HepG2 (cell line): Measurements from ENCODE around the gene MT1G.

ENCODE experiments used
- MAFF ChIP-seq: IDR thresholded peaks from 2 replicates; pipeline ENCODE4 v1.6.1; 2011; ENCODE audit warnings: low read depth, low read length, improper control_type of control experiment
- MEIS1 ChIP-seq: sonication (generic); formaldehyde crosslinking; IDR thresholded peaks from 2 replicates; pipeline ENCODE4 v1.9.0; 2021; ENCODE audit warnings: mild to moderate bottlenecking, missing genetic modification reagents, moderate library complexity, borderline replicate concordance
- MZF1 ChIP-seq: sonication (generic); formaldehyde crosslinking; IDR thresholded peaks from 2 replicates; pipeline ENCODE4 v1.8.1; 2023; ENCODE audit warnings: mild to moderate bottlenecking, missing genetic modification reagents, borderline replicate concordance
- POLR2AphosphoS5 ChIP-seq: IDR thresholded peaks from 2 replicates; pipeline ENCODE4 v1.6.1; 2012; ENCODE audit warnings: low read depth, low read length
- TF ChIP-seq, protein P1 (sequence below): sonication (generic); formaldehyde crosslinking; IDR thresholded peaks from 2 replicates; pipeline ENCODE4 v1.9.0; 2021; ENCODE audit warnings: missing genetic modification reagents, borderline replicate concordance
- TF ChIP-seq, protein P2 (sequence below): IDR thresholded peaks from 2 replicates; pipeline ENCODE4 v1.6.1; 2016; ENCODE audit warnings: missing compliant biosample characterization, missing genetic modification reagents, borderline replicate concordance
- TF ChIP-seq, protein P3 (sequence below): sonication (generic); formaldehyde crosslinking; IDR thresholded peaks from 2 replicates; pipeline ENCODE4 v1.5.1; 2020; ENCODE audit warnings: mild to moderate bottlenecking, missing genetic modification reagents
- TF ChIP-seq, protein P4 (sequence below): sonication (generic); formaldehyde crosslinking; IDR thresholded peaks from 2 replicates; pipeline ENCODE4 v1.4.0; 2020; ENCODE audit warnings: missing genetic modification reagents
- TF ChIP-seq, protein P5 (sequence below): sonication (generic); formaldehyde crosslinking; IDR thresholded peaks from 2 replicates; pipeline ENCODE4 v1.9.0; 2021; ENCODE audit warnings: missing genetic modification reagents, mild to moderate bottlenecking, borderline replicate concordance

DNA sequence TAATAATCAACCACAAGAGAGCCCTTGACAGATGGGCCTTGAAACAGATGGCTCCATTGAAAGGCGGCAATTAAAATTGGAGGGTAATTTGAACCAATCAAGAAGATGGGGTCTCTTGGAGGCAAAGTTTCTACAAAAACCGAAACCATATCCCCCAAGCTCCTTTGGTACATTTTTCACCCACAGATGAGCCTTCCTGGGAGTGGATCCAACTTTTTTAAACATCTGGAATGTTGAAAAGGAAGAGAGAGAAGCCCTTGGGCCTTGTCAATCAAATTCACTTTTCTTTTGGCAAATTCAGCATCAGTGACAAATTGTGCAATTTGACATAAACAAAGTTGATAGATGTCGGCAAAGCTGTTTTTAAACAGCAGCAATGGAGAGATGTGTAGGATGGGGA lies 48.9 kb upstream of the MT1G start:
- TF ChIP-seq POLR2AphosphoS5 = no peak
- TF ChIP-seq, protein P1, sequence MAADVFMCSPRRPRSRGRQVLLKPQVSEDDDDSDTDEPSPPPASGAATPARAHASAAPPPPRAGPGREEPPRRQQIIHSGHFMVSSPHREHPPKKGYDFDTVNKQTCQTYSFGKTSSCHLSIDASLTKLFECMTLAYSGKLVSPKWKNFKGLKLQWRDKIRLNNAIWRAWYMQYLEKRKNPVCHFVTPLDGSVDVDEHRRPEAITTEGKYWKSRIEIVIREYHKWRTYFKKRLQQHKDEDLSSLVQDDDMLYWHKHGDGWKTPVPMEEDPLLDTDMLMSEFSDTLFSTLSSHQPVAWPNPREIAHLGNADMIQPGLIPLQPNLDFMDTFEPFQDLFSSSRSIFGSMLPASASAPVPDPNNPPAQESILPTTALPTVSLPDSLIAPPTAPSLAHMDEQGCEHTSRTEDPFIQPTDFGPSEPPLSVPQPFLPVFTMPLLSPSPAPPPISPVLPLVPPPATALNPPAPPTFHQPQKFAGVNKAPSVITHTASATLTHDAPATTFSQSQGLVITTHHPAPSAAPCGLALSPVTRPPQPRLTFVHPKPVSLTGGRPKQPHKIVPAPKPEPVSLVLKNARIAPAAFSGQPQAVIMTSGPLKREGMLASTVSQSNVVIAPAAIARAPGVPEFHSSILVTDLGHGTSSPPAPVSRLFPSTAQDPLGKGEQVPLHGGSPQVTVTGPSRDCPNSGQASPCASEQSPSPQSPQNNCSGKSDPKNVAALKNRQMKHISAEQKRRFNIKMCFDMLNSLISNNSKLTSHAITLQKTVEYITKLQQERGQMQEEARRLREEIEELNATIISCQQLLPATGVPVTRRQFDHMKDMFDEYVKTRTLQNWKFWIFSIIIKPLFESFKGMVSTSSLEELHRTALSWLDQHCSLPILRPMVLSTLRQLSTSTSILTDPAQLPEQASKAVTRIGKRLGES (CRISPR knock-in tag) = no peak
- TF ChIP-seq, protein P2, sequence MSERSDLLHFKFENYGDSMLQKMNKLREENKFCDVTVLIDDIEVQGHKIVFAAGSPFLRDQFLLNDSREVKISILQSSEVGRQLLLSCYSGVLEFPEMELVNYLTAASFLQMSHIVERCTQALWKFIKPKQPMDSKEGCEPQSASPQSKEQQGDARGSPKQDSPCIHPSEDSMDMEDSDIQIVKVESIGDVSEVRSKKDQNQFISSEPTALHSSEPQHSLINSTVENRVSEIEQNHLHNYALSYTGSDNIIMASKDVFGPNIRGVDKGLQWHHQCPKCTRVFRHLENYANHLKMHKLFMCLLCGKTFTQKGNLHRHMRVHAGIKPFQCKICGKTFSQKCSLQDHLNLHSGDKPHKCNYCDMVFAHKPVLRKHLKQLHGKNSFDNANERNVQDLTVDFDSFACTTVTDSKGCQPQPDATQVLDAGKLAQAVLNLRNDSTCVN (CRISPR knock-in tag) = no peak
- no peak for TF ChIP-seq MEIS1 (CRISPR knock-in tag)
- TF ChIP-seq, protein P3, sequence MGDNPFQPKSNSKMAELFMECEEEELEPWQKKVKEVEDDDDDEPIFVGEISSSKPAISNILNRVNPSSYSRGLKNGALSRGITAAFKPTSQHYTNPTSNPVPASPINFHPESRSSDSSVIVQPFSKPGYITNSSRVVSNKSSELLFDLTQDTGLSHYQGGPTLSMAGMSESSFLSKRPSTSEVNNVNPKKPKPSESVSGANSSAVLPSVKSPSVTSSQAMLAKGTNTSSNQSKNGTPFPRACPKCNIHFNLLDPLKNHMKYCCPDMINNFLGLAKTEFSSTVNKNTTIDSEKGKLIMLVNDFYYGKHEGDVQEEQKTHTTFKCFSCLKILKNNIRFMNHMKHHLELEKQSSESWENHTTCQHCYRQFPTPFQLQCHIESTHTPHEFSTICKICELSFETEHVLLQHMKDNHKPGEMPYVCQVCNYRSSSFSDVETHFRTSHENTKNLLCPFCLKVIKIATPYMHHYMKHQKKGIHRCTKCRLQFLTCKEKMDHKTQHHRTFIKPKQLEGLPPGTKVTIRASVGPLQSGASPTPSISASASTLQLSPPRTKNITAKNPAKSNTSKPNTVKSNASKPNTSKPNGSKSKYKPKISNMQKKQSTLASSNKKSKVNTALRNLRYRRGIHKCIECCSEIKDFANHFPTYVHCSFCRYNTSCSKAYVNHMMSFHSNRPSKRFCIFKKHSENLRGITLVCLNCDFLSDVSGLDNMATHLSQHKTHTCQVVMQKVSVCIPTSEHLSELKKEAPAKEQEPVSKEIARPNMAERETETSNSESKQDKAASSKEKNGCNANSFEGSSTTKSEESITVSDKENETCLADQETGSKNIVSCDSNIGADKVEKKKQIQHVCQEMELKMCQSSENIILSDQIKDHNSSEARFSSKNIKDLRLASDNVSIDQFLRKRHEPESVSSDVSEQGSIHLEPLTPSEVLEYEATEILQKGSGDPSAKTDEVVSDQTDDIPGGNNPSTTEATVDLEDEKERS = no peak
- TF ChIP-seq, protein P4, sequence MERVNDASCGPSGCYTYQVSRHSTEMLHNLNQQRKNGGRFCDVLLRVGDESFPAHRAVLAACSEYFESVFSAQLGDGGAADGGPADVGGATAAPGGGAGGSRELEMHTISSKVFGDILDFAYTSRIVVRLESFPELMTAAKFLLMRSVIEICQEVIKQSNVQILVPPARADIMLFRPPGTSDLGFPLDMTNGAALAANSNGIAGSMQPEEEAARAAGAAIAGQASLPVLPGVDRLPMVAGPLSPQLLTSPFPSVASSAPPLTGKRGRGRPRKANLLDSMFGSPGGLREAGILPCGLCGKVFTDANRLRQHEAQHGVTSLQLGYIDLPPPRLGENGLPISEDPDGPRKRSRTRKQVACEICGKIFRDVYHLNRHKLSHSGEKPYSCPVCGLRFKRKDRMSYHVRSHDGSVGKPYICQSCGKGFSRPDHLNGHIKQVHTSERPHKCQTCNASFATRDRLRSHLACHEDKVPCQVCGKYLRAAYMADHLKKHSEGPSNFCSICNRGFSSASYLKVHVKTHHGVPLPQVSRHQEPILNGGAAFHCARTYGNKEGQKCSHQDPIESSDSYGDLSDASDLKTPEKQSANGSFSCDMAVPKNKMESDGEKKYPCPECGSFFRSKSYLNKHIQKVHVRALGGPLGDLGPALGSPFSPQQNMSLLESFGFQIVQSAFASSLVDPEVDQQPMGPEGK = no peak
- no peak for TF ChIP-seq MAFF
- TF ChIP-seq MZF1 (CRISPR knock-in tag) = no peak
- TF ChIP-seq, protein P5, sequence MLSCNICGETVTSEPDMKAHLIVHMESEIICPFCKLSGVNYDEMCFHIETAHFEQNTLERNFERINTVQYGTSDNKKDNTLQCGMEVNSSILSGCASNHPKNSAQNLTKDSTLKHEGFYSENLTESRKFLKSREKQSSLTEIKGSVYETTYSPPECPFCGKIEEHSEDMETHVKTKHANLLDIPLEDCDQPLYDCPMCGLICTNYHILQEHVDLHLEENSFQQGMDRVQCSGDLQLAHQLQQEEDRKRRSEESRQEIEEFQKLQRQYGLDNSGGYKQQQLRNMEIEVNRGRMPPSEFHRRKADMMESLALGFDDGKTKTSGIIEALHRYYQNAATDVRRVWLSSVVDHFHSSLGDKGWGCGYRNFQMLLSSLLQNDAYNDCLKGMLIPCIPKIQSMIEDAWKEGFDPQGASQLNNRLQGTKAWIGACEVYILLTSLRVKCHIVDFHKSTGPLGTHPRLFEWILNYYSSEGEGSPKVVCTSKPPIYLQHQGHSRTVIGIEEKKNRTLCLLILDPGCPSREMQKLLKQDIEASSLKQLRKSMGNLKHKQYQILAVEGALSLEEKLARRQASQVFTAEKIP (CRISPR knock-in tag) = no peak
